Measurements from ENCODE around the gene PTTG2.

Gene PTTG2

DNA sequence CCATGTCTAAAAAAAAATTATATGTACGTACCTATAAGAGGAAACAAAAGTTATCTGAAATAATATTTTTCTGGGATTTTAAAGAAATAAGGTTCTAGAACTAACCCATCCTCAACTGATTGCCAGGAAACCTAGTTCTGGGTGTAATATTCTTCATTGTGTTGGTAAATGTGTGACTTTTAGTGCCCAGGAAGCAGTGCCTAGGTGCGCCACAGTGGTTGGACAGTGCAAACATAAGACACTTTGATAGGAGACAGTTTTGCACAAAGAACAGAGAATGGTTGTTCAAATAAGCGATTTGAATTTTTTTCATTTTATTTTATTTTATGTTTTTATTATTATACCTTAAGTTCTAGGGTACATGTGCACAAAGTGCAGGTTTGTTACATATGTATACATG is 22.0 kb upstream of the PTTG2 start:
- in situ Hi-C loops (cut with HindIII; ENCODE audit: low pct_unique_long_range_greater_than_20kb, low sequenced_read_pairs), result no loop called here
- DNase-seq (ENCODE audit: low read depth in 1 of 2, low spot score in 1 of 2), result no peak
- no peak for TF ChIP-seq JUND (IDR thresholded peaks at IDR 0.05; ENCODE audit: low read depth)

- in situ Hi-C loops (cut with HindIII; ENCODE audit: low pct_unique_long_range_greater_than_20kb, low sequenced_read_pairs), result no loop called here
- TF ChIP-seq JUND (IDR thresholded peaks at IDR 0.05; ENCODE audit: low read depth), result no peak
- no peak for DNase-seq (ENCODE audit: low read depth in 1 of 2, low spot score in 1 of 2)
Measured at GRCh38 chr4:37946503-37947179, 13.6 kb upstream of the PTTG2 start.

DNA sequence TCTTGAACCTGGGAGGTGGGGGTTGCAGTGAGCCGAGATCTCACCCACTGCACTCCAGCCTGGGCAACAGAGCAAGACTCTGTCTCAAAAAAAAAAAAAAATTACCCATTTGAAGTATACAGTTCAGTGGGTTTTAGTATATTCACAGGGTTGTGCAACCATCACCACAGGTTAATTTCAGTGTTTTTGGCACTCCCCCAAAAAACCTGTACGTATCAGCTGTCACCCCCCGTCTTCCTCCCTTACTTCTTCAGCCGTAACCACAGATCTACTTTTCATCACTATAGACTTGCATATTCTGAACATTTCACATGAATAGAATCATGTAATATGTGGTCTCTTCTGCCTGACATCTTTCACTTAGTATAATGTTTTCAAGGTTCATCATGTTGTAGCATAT is 11.7 kb upstream of the PTTG2 start:
- DNase-seq (ENCODE audit: low read depth in 1 of 2, low spot score in 1 of 2), result no peak
- in situ Hi-C loops (cut with HindIII; ENCODE audit: low pct_unique_long_range_greater_than_20kb, low sequenced_read_pairs), result no loop called here
- no peak for TF ChIP-seq JUND (IDR thresholded peaks at IDR 0.05; ENCODE audit: low read depth)

- no peak for DNase-seq (ENCODE audit: low read depth in 1 of 2, low spot score in 1 of 2)
- no peak for TF ChIP-seq JUND (IDR thresholded peaks at IDR 0.05; ENCODE audit: low read depth)
- in situ Hi-C loops (cut with HindIII; ENCODE audit: low pct_unique_long_range_greater_than_20kb, low sequenced_read_pairs), result no loop called here
Measured at GRCh38 chr4:37949636-37950426, 10.4 kb upstream of the PTTG2 start.

GRCh38 chr4:37951461-37952352 is 8.5 kb upstream of the PTTG2 start:
- in situ Hi-C loops (cut with HindIII; ENCODE audit: low pct_unique_long_range_greater_than_20kb, low sequenced_read_pairs), result no loop called here
- DNase-seq (ENCODE audit: low read depth in 1 of 2, low spot score in 1 of 2), result no peak
- TF ChIP-seq JUND (IDR thresholded peaks at IDR 0.05; ENCODE audit: low read depth), result no peak

GRCh38 chr4:37953156-37953555 is 7.0 kb upstream of the PTTG2 start:
- TF ChIP-seq JUND (IDR thresholded peaks at IDR 0.05; ENCODE audit: low read depth), result no peak
- DNase-seq (ENCODE audit: low read depth in 1 of 2, low spot score in 1 of 2), result no peak
- in situ Hi-C loops (cut with HindIII; ENCODE audit: low pct_unique_long_range_greater_than_20kb, low sequenced_read_pairs), result no loop called here

- no peak for DNase-seq (ENCODE audit: low read depth in 1 of 2, low spot score in 1 of 2)
- no peak for TF ChIP-seq JUND (IDR thresholded peaks at IDR 0.05; ENCODE audit: low read depth)
- in situ Hi-C loops (cut with HindIII; ENCODE audit: low pct_unique_long_range_greater_than_20kb, low sequenced_read_pairs), result no loop called here
Measured at GRCh38 chr4:37953620-37954293, 6.4 kb upstream of the PTTG2 start.

- TF ChIP-seq JUND (IDR thresholded peaks at IDR 0.05; ENCODE audit: low read depth), result no peak
- in situ Hi-C loops (cut with HindIII; ENCODE audit: low pct_unique_long_range_greater_than_20kb, low sequenced_read_pairs), result no loop called here
- DNase-seq (ENCODE audit: low read depth in 1 of 2, low spot score in 1 of 2), result no peak
Measured at GRCh38 chr4:37956941-37957340, 3.3 kb upstream of the PTTG2 start.

DNA sequence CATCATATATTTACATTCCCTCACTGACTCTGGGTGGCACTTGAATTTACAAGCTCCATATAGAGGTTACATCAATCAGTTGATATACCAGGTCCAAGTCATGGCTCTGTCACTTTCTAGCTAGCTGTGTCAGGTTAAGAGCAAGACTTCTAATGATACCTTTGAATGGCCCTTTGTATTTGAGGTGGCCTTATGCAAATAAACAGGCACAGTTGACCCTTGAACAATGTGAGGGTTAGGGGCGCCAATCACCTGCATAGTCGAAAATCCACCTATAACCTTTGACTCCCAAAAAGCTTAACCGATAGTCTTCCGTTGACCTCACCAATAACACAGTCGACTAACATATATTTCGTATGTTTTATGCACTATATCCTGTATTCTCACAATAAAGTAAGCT is 1.3 kb upstream of the PTTG2 start:
- in situ Hi-C loops (cut with HindIII; ENCODE audit: low pct_unique_long_range_greater_than_20kb, low sequenced_read_pairs), result no loop called here
- no peak for DNase-seq (ENCODE audit: low read depth in 1 of 2, low spot score in 1 of 2)
- no peak for TF ChIP-seq JUND (IDR thresholded peaks at IDR 0.05; ENCODE audit: low read depth)

DNA sequence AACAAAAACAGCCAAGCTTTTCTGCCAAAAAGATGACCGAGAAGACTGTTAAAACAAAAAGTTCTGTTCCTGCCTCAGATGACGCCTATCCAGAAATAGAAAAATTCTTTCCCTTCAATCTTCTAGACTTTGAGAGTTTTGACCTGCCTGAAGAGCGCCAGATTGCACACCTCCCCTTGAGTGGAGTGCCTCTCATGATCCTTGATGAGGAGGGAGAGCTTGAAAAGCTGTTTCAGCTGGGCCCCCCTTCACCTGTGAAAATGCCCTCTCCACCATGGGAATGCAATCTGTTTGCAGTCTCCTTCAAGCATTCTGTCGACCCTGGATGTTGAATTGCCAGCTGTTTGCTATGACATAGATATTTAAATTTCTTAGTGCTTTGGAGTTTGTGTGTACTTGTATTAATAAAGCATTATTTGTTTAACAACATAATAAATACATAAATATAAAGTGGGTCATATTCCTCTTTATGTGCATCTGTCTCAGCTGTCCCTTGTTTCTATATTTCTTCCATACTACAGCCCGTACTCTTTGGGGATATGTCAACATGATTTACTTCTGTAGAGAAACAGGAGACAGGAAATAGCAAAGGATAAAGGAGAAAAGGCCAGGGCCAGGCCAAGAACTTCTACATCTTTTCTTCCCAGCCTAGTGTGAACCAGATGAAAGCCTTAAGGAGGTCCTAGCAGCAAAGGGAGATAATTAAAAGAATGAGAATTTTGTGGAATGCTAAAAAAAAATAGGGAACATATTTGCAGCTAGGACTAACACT is 667 bp downstream of the PTTG2 start:
- in situ Hi-C loops (cut with HindIII; ENCODE audit: low pct_unique_long_range_greater_than_20kb, low sequenced_read_pairs), result no loop called here
- no peak for TF ChIP-seq JUND (IDR thresholded peaks at IDR 0.05; ENCODE audit: low read depth)
- no peak for DNase-seq (ENCODE audit: low read depth in 1 of 2, low spot score in 1 of 2)

- in situ Hi-C loops (cut with HindIII; ENCODE audit: low pct_unique_long_range_greater_than_20kb, low sequenced_read_pairs), result no loop called here
- no peak for DNase-seq (ENCODE audit: low read depth in 1 of 2, low spot score in 1 of 2)
- no peak for TF ChIP-seq JUND (IDR thresholded peaks at IDR 0.05; ENCODE audit: low read depth)
Measured at GRCh38 chr4:37964734-37965457, 4.7 kb downstream of the PTTG2 start.
